A549 treated with dexamethasone at 1 μM for 4 hours (cell line): ENCODE measurements around the gene SENP3. TPM values are rescaled to one million over a fixed set of nuclear protein-coding genes. Genes with fewer than 3 reads are reported as not detected.

Source experiments
- total RNA-seq: library from RNA; stranded (reverse); fragments of 200-300 nt; extraction: Qiagen RNA extraction; gene quantifications from 5 replicates; pipeline ENCODE4 v1.2.3, GENCODE V29; 2022

SENP3 gene
- 87.8 to 104 TPM (median 102 TPM) in 5 replicates for total RNA-seq

GRCh38 chr17:7561589-7562207 lies at the start of gene SENP3:
TSS of gene SENP3 (plus strand) at chr17:7561919. CDS start at chr17:7563077, 1,158 bp downstream.

GRCh38 chr17:7548585-7549400 lies 12.9 kb upstream of the SENP3 start, which contains the start of gene TNFSF12:
TSS of gene TNFSF12 (plus strand) at chr17:7549058. CDS start at chr17:7549154, 96 bp downstream.

DNA sequence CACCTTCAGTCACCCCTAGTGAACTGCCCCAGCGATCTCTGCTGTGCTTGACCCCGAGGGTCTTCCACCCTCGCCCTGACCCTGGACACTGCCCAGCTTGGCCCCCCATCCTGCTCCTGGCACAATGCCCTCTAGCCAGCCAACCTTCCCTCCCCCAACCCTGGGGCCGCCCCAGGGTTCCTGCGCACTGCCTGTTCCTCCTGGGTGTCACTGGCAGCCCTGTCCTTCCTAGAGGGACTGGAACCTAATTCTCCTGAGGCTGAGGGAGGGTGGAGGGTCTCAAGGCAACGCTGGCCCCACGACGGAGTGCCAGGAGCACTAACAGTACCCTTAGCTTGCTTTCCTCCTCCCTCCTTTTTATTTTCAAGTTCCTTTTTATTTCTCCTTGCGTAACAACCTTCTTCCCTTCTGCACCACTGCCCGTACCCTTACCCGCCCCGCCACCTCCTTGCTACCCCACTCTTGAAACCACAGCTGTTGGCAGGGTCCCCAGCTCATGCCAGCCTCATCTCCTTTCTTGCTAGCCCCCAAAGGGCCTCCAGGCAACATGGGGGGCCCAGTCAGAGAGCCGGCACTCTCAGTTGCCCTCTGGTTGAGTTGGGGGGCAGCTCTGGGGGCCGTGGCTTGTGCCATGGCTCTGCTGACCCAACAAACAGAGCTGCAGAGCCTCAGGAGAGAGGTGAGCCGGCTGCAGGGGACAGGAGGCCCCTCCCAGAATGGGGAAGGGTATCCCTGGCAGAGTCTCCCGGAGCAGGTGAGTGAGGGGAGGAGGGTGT lies 3.0 kb upstream of the SENP3 start, which contains the start of gene TNFSF13:
Gene TNFSF13, plus strand, starts transcription at position 207 of the 776 bp plus-strand sequence. Its CDS starts 290 bp downstream, at position 497.

GRCh38 chr17:7579001-7579833 lies 17.5 kb downstream of the SENP3 start, which contains the start of gene CD68:
TSS of gene CD68 (plus strand) at chr17:7579638. CDS start at chr17:7579678, 40 bp downstream.

GRCh38 chr17:7583253-7584109 lies 21.8 kb downstream of the SENP3 start, which contains the start of gene MPDU1:
TSS of gene MPDU1 (plus strand) at chr17:7583852. CDS start at chr17:7583863, 11 bp downstream.

GRCh38 chr17:7589891-7590691 lies 28.4 kb downstream of the SENP3 start, which contains the start of gene SOX15:
TSS of gene SOX15 (minus strand) at chr17:7590094. CDS start at chr17:7589676, 418 bp downstream.

GRCh38 chr17:7614425-7615264 lies 52.9 kb downstream of the SENP3 start, which contains the start of gene FXR2:
TSS of gene FXR2 (minus strand) at chr17:7614897. CDS start at chr17:7614532, 365 bp downstream.

Other genes starting within 250 kb of the SENP3 start
- gene GPS2, start 246.6 kb upstream of the SENP3 start, total RNA-seq: 82.4 to 111 TPM (median 103 TPM) in 5 replicates
- gene NEURL4, start 232.6 kb upstream of the SENP3 start, total RNA-seq: 15.2 to 33.7 TPM (median 30.6 TPM) in 5 replicates
- gene ACAP1, start 225.4 kb upstream of the SENP3 start, total RNA-seq: 1.4 to 3.6 TPM (median 2.7 TPM) in 5 replicates
- 9.7 to 12.6 TPM (median 11.4 TPM) in 5 replicates for gene KCTD11, start 209.8 kb upstream of the SENP3 start, total RNA-seq
- not detected in 5 replicates for gene TMEM95, start 206.8 kb upstream of the SENP3 start, total RNA-seq
- 1.1 to 1.5 TPM (median 1.3 TPM) in 5 replicates for gene TNK1, start 180.8 kb upstream of the SENP3 start, total RNA-seq
- gene PLSCR3, start 167.4 kb upstream of the SENP3 start, total RNA-seq: 36.7 to 50.6 TPM (median 41.6 TPM) in 5 replicates
- gene TMEM256, start 157.8 kb upstream of the SENP3 start, total RNA-seq: 204 to 220 TPM (median 207 TPM) in 5 replicates
- 11.3 to 19.7 TPM (median 17.9 TPM) in 5 replicates for gene NLGN2, start 154.1 kb upstream of the SENP3 start, total RNA-seq
- gene SPEM1, start 141.6 kb upstream of the SENP3 start, total RNA-seq: 0.09 to 0.18 TPM (median 0.12 TPM) in 4 of 5 replicates, not detected in the other
- 0.13 to 0.18 TPM in 2 of 5 replicates, not detected in the others for gene SPEM2, start 136.3 kb upstream of the SENP3 start, total RNA-seq
- 0.02 to 0.05 TPM (median 0.04 TPM) in 3 of 5 replicates, not detected in the others for gene SPEM3, start 133.1 kb upstream of the SENP3 start, total RNA-seq
- 10.3 to 14.6 TPM (median 13.0 TPM) in 5 replicates for gene TMEM102, start 126.5 kb upstream of the SENP3 start, total RNA-seq
- gene FGF11, start 122.4 kb upstream of the SENP3 start, total RNA-seq: 1.1 to 1.3 TPM (median 1.1 TPM) in 5 replicates
- 6.9 to 11.8 TPM (median 9.0 TPM) in 5 replicates for gene CHRNB1, start 116.9 kb upstream of the SENP3 start, total RNA-seq
- 20.6 to 29.5 TPM (median 27.8 TPM) in 5 replicates for gene ZBTB4, start 82.3 kb upstream of the SENP3 start, total RNA-seq
- gene SLC35G6, start 80.5 kb upstream of the SENP3 start, total RNA-seq: not detected in 5 replicates
- gene POLR2A, start 77.6 kb upstream of the SENP3 start, total RNA-seq: 49.1 to 95.5 TPM (median 91.3 TPM) in 5 replicates
- gene TNFSF12, start 12.9 kb upstream of the SENP3 start, total RNA-seq: 6.8 to 12.9 TPM (median 12.1 TPM) in 5 replicates
- gene TNFSF13, start 3.2 kb upstream of the SENP3 start, total RNA-seq: 0.46 to 0.83 TPM (median 0.62 TPM) in 5 replicates
- 24.8 to 38.2 TPM (median 33.6 TPM) in 5 replicates for gene CD68, start 17.7 kb downstream of the SENP3 start, total RNA-seq
- gene MPDU1, start 21.9 kb downstream of the SENP3 start, total RNA-seq: 117 to 135 TPM (median 121 TPM) in 5 replicates
- 0.16 to 0.27 TPM (median 0.20 TPM) in 5 replicates for gene SOX15, start 28.2 kb downstream of the SENP3 start, total RNA-seq
- 45.4 to 60.2 TPM (median 59.3 TPM) in 5 replicates for gene FXR2, start 53.0 kb downstream of the SENP3 start, total RNA-seq
- gene SAT2, start 65.9 kb downstream of the SENP3 start, total RNA-seq: 61.1 to 73.5 TPM (median 62.9 TPM) in 5 replicates
- 0.27 to 0.56 TPM (median 0.43 TPM) in 5 replicates for gene SHBG, start 68.2 kb downstream of the SENP3 start, total RNA-seq
- 0.08 to 0.46 TPM (median 0.39 TPM) in 5 replicates for gene ATP1B2, start 89.0 kb downstream of the SENP3 start, total RNA-seq
- gene TP53, start 125.6 kb downstream of the SENP3 start, total RNA-seq: 38.7 to 51.6 TPM (median 47.4 TPM) in 5 replicates
- 27.7 to 33.8 TPM (median 32.7 TPM) in 5 replicates for gene WRAP53, start 126.6 kb downstream of the SENP3 start, total RNA-seq
- 0.99 to 1.5 TPM (median 1.3 TPM) in 5 replicates for gene EFNB3, start 143.3 kb downstream of the SENP3 start, total RNA-seq
- gene DNAH2, start 155.8 kb downstream of the SENP3 start, total RNA-seq: 0.02 to 0.06 TPM (median 0.03 TPM) in 5 replicates